SK-N-SH treated with all-trans-retinoic acid at 6 μM for 48 hours (cell line): Measurements from ENCODE around the gene SUCO.

Source experiments
- ATAC-seq: fragments of 200-7000 bp; cut with Tn5 transposase; 3 replicates; pipeline ENCODE4 v1.9.1; 2020; ENCODE audit warnings: mild to moderate bottlenecking, moderate library complexity
- ARNTL ChIP-seq: fragments of 450-650 bp; formaldehyde crosslinking; IDR thresholded peaks from 2 replicates; pipeline ENCODE4 v1.5.0; 2020; ENCODE audit warnings: low read depth, mild to moderate bottlenecking, moderate library complexity, borderline replicate concordance
- BACH2 ChIP-seq: fragments of 250-450 bp; sonication (Bioruptor Pico); IDR thresholded peaks from 2 replicates; pipeline ENCODE4 v1.9.0; 2021; ENCODE audit warnings: mild to moderate bottlenecking, borderline replicate concordance
- CREB5 ChIP-seq: fragments of 250-450 bp; sonication (Bioruptor Pico); IDR thresholded peaks from 2 replicates; pipeline ENCODE4 v1.5.1; 2020; ENCODE audit warnings: low read depth, mild to moderate bottlenecking, moderate library complexity
- CSDC2 ChIP-seq: fragments of 250-450 bp; sonication (Bioruptor Pico); IDR thresholded peaks from 2 replicates; pipeline ENCODE4 v1.5.0; 2020; ENCODE audit warnings: mild to moderate bottlenecking, moderate library complexity
- CSRNP3 ChIP-seq: fragments of 250-450 bp; sonication (Bioruptor Pico); IDR thresholded peaks from 2 replicates; pipeline ENCODE4 v1.5.1; 2021; ENCODE audit warnings: mild to moderate bottlenecking, moderate library complexity
- ESRRG ChIP-seq: fragments of 250-450 bp; sonication (Bioruptor Pico); IDR thresholded peaks from 2 replicates; pipeline ENCODE4 v1.6.1; 2021; ENCODE audit warnings: mild to moderate bottlenecking
- GLIS3 ChIP-seq: fragments of 250-450 bp; sonication (Bioruptor Pico); IDR thresholded peaks from 2 replicates; pipeline ENCODE4 v1.5.0; 2020; ENCODE audit warnings: mild to moderate bottlenecking, moderate library complexity
- OSR1 ChIP-seq: fragments of 250-450 bp; sonication (Bioruptor Pico); IDR thresholded peaks from 2 replicates; pipeline ENCODE4 v1.8.0; 2022; ENCODE audit warnings: moderate library complexity, mild to moderate bottlenecking, inconsistent platforms
- PATZ1 ChIP-seq: fragments of 250-450 bp; sonication (Bioruptor Pico); IDR thresholded peaks from 2 replicates; pipeline ENCODE4 v1.8.0; 2020; ENCODE audit warnings: mild to moderate bottlenecking, moderate library complexity, borderline replicate concordance
- POU6F1 ChIP-seq: fragments of 250-450 bp; sonication (Bioruptor Pico); IDR thresholded peaks from 2 replicates; pipeline ENCODE4 v1.8.0; 2021; ENCODE audit warnings: low read depth, mild to moderate bottlenecking, moderate library complexity, borderline replicate concordance
- PPARA ChIP-seq: fragments of 250-450 bp; sonication (Bioruptor Pico); IDR thresholded peaks from 2 replicates; pipeline ENCODE4 v1.5.0; 2020; ENCODE audit warnings: mild to moderate bottlenecking, borderline replicate concordance
- RARB ChIP-seq: fragments of 250-450 bp; sonication (Bioruptor Pico); IDR thresholded peaks from 2 replicates; pipeline ENCODE4 v1.8.0; 2021; ENCODE audit warnings: mild to moderate bottlenecking, moderate library complexity
- SNAI2 ChIP-seq: fragments of 250-450 bp; sonication (Bioruptor Pico); IDR thresholded peaks from 2 replicates; pipeline ENCODE4 v1.5.0; 2020; ENCODE audit warnings: mild to moderate bottlenecking, moderate library complexity
- TCF4 ChIP-seq: fragments of 250-450 bp; sonication (Bioruptor Pico); IDR thresholded peaks from 2 replicates; pipeline ENCODE4 v1.8.0; 2021; ENCODE audit warnings: mild to moderate bottlenecking, moderate library complexity, borderline replicate concordance
- TOX ChIP-seq: fragments of 250-450 bp; sonication (Bioruptor Pico); IDR thresholded peaks from 2 replicates; pipeline ENCODE4 v1.8.0; 2021; ENCODE audit warnings: mild to moderate bottlenecking, moderate library complexity, borderline replicate concordance
- TSHZ2 ChIP-seq: fragments of 250-450 bp; sonication (Bioruptor Pico); IDR thresholded peaks from 2 replicates; pipeline ENCODE4 v1.5.0; 2020; ENCODE audit warnings: mild to moderate bottlenecking, moderate library complexity
- ZC3H10 ChIP-seq: fragments of 250-450 bp; sonication (Bioruptor Pico); IDR thresholded peaks from 2 replicates; pipeline ENCODE4 v1.5.1; 2021; ENCODE audit warnings: mild to moderate bottlenecking, moderate library complexity
- ZFP3 ChIP-seq: fragments of 250-450 bp; sonication (Bioruptor Pico); IDR thresholded peaks from 2 replicates; pipeline ENCODE4 v1.5.0; 2020; ENCODE audit warnings: mild to moderate bottlenecking, moderate library complexity
- ZFP30 ChIP-seq: fragments of 450-650 bp; formaldehyde crosslinking; IDR thresholded peaks from 2 replicates; pipeline ENCODE4 v1.5.0; 2022; ENCODE audit warnings: mild to moderate bottlenecking, moderate library complexity
- ZNF565 ChIP-seq: fragments of 450-650 bp; formaldehyde crosslinking; conservative IDR thresholded peaks from 2 replicates; pipeline ENCODE4 v1.5.0; 2020; ENCODE audit warnings: low read depth, mild to moderate bottlenecking, moderate library complexity
- ZNF70 ChIP-seq: fragments of 450-650 bp; formaldehyde crosslinking; IDR thresholded peaks from 2 replicates; pipeline ENCODE4 v1.5.0; 2020; ENCODE audit warnings: mild to moderate bottlenecking, moderate library complexity
- ZNF8 ChIP-seq: fragments of 450-650 bp; formaldehyde crosslinking; IDR thresholded peaks from 2 replicates; pipeline ENCODE4 v1.5.0; 2020; ENCODE audit warnings: mild to moderate bottlenecking, moderate library complexity

The SUCO gene

GRCh38 chr1:172529304-172529703 lies 3.6 kb upstream of the SUCO start:
- no peak for ATAC-seq
- no peak for TF ChIP-seq BACH2 (CRISPR knock-in tag)
- TF ChIP-seq CREB5 (CRISPR knock-in tag): no peak
- no peak for TF ChIP-seq ZNF70 (CRISPR knock-in tag)

- no peak for ATAC-seq
- TF ChIP-seq TCF4 (CRISPR knock-in tag) (no peak), ARNTL (no peak), CSDC2 (CRISPR knock-in tag) (no peak), SNAI2 (CRISPR knock-in tag) (no peak), ZNF8 (no peak), CREB5 (CRISPR knock-in tag) (no peak), ZNF565 (no peak), PPARA (CRISPR knock-in tag) (no peak)
These were observed 3.0 kb upstream of the SUCO start for GRCh38 chr1:172530000-172530399.

- TF ChIP-seq GLIS3: no peak
- TF ChIP-seq ESRRG (CRISPR knock-in tag): no peak
- no peak for TF ChIP-seq OSR1 (CRISPR knock-in tag)
- TF ChIP-seq ZNF565: no peak
- no peak; the same call in 1 of the 2 replicates for TF ChIP-seq POU6F1 (CRISPR knock-in tag)
- TF ChIP-seq TCF4 (CRISPR knock-in tag): no peak
- TF ChIP-seq TOX (CRISPR knock-in tag): no peak
- no peak for TF ChIP-seq BACH2 (CRISPR knock-in tag)
- TF ChIP-seq ZFP30 (CRISPR knock-in tag): no peak
- TF ChIP-seq ZFP3: no peak
- no peak for TF ChIP-seq CREB5 (CRISPR knock-in tag)
- no peak for TF ChIP-seq ZC3H10 (CRISPR knock-in tag)
- no peak for TF ChIP-seq PATZ1 (CRISPR knock-in tag)
- no peak for TF ChIP-seq ZNF70 (CRISPR knock-in tag)
- no peak for TF ChIP-seq CSRNP3 (CRISPR knock-in tag)
- TF ChIP-seq ARNTL: no peak
- TF ChIP-seq TSHZ2 (CRISPR knock-in tag): no peak
- TF ChIP-seq RARB (CRISPR knock-in tag): no peak
- ATAC-seq: no peak
These were observed 1.4 kb upstream of the SUCO start for GRCh38 chr1:172531412-172532182.
